ENCODE results near the gene AOC3.
"Not testable (repeated sequence)": the region's sequence is repeated elsewhere in the genome, so short reads cannot be mapped to it uniquely, and the experiment has no call there.

Gene AOC3

GRCh38 chr17:42853597-42853967 is 2.6 kb downstream of the AOC3 start:
- Histone ChIP-seq H3K4me3 (ENCODE audit: low read length) (no peak overlapping the region), H3K9ac (ENCODE audit: low read depth, low read length) (no peak overlapping the region), H3K9me3 (ENCODE audit: insufficient read depth, low read depth, low read length) (no peaks in the 10 kb centered on the region), H3K36me3 (ENCODE audit: insufficient read depth, low read length) (no peaks in the 10 kb centered on the region), H3K4me1 (ENCODE audit: insufficient read depth, low read length) (no peaks in the 10 kb centered on the region), H3K27me3 (ENCODE audit: insufficient read depth, low read length) (no peaks in the 10 kb centered on the region), H3K27ac (ENCODE audit: low read depth, low read length) (no peak overlapping the region)
- WGBS: 91% methylated on average over 5 of the region's 5 CpGs

GRCh38 chr17:42853968-42854790 is 3.2 kb downstream of the AOC3 start:
- H3K4me1 ChIP-seq (ENCODE audit: insufficient read depth, low read length): no peaks in the 10 kb centered on the region
- no peak overlapping the region for H3K27ac ChIP-seq (ENCODE audit: low read depth, low read length)
- no peak overlapping the region for H3K4me3 ChIP-seq (ENCODE audit: low read length)
- H3K27me3 ChIP-seq (ENCODE audit: insufficient read depth, low read length): no peaks in the 10 kb centered on the region
- H3K36me3 ChIP-seq (ENCODE audit: insufficient read depth, low read length): no peaks in the 10 kb centered on the region
- H3K9ac ChIP-seq (ENCODE audit: low read depth, low read length): no peak overlapping the region
- 91% methylated on average over 15 of the region's 15 CpGs for WGBS
- no peaks in the 10 kb centered on the region for H3K9me3 ChIP-seq (ENCODE audit: insufficient read depth, low read depth, low read length)

- no peak overlapping the region for H3K9ac ChIP-seq (ENCODE audit: low read depth, low read length)
- no peaks in the 10 kb centered on the region for H3K9me3 ChIP-seq (ENCODE audit: insufficient read depth, low read depth, low read length)
- H3K36me3 ChIP-seq (ENCODE audit: insufficient read depth, low read length): no peaks in the 10 kb centered on the region
- H3K27ac ChIP-seq (ENCODE audit: low read depth, low read length): no peak overlapping the region
- no peak overlapping the region for H3K4me3 ChIP-seq (ENCODE audit: low read length)
- H3K27me3 ChIP-seq (ENCODE audit: insufficient read depth, low read length): no peaks in the 10 kb centered on the region
- no peaks in the 10 kb centered on the region for H3K4me1 ChIP-seq (ENCODE audit: insufficient read depth, low read length)
- 91% methylated on average over 8 of the region's 8 CpGs for WGBS
Observed at GRCh38 chr17:42855048-42855596, 4.1 kb downstream of the AOC3 start.

- not testable (repeated sequence) for H3K27me3 ChIP-seq (ENCODE audit: insufficient read depth, low read length); H3K4me1 ChIP-seq (ENCODE audit: insufficient read depth, low read length)
- 94% methylated on average over 5 of the region's 8 CpGs for WGBS
Observed at GRCh38 chr17:42856093-42856492, 5.1 kb downstream of the AOC3 start.

GRCh38 chr17:42856516-42856915 is 5.5 kb downstream of the AOC3 start:
- not testable (repeated sequence) for H3K36me3 ChIP-seq (ENCODE audit: insufficient read depth, low read length); H3K27me3 ChIP-seq (ENCODE audit: insufficient read depth, low read length); H3K4me3 ChIP-seq (ENCODE audit: low read length); H3K9me3 ChIP-seq (ENCODE audit: insufficient read depth, low read depth, low read length); H3K9ac ChIP-seq (ENCODE audit: low read depth, low read length); H3K27ac ChIP-seq (ENCODE audit: low read depth, low read length); H3K4me1 ChIP-seq (ENCODE audit: insufficient read depth, low read length)
- 92% methylated on average over 6 of the region's 8 CpGs for WGBS

More at GRCh38 chr17:42856093-42856492, 5.1 kb downstream of the AOC3 start:
- H3K9me3 ChIP-seq (ENCODE audit: insufficient read depth, low read depth, low read length); H3K4me3 ChIP-seq (ENCODE audit: low read length); H3K9ac ChIP-seq (ENCODE audit: low read depth, low read length); H3K36me3 ChIP-seq (ENCODE audit: insufficient read depth, low read length); H3K27ac ChIP-seq (ENCODE audit: low read depth, low read length): not testable (repeated sequence)

GRCh38 chr17:42857389-42857788 is 6.4 kb downstream of the AOC3 start:
- H3K27me3 ChIP-seq (ENCODE audit: insufficient read depth, low read length): no peaks in the 10 kb centered on the region
- 100% methylated on average over 1 of the region's 1 CpG for WGBS
- H3K4me3 ChIP-seq (ENCODE audit: low read length): no peak overlapping the region
- no peaks in the 10 kb centered on the region for H3K9me3 ChIP-seq (ENCODE audit: insufficient read depth, low read depth, low read length)
- H3K27ac ChIP-seq (ENCODE audit: low read depth, low read length): no peak overlapping the region
- H3K36me3 ChIP-seq (ENCODE audit: insufficient read depth, low read length): no peaks in the 10 kb centered on the region
- H3K9ac ChIP-seq (ENCODE audit: low read depth, low read length): no peak overlapping the region
- H3K4me1 ChIP-seq (ENCODE audit: insufficient read depth, low read length): no peaks in the 10 kb centered on the region

- no peak overlapping the region for H3K4me3 ChIP-seq (ENCODE audit: low read length)
- H3K27me3 ChIP-seq (ENCODE audit: insufficient read depth, low read length): no peaks in the 10 kb centered on the region
- WGBS: 78% methylated on average over 7 of the region's 7 CpGs
- H3K9ac ChIP-seq (ENCODE audit: low read depth, low read length): no peak overlapping the region
- no peaks in the 10 kb centered on the region for H3K36me3 ChIP-seq (ENCODE audit: insufficient read depth, low read length)
- H3K27ac ChIP-seq (ENCODE audit: low read depth, low read length): no peak overlapping the region
- no peaks in the 10 kb centered on the region for H3K4me1 ChIP-seq (ENCODE audit: insufficient read depth, low read length)
- peaks cover 5% of the 10 kb centered on the region; the same call in 1 of the 2 replicates for H3K9me3 ChIP-seq (ENCODE audit: insufficient read depth, low read depth, low read length)
Observed at GRCh38 chr17:42865638-42866094, 14.7 kb downstream of the AOC3 start.

- Histone ChIP-seq H3K27me3 (ENCODE audit: insufficient read depth, low read length) (no peaks in the 10 kb centered on the region), H3K9me3 (ENCODE audit: insufficient read depth, low read depth, low read length) (peaks cover 7% of the 10 kb centered on the region; the same call in 1 of the 2 replicates), H3K4me3 (ENCODE audit: low read length) (no peak overlapping the region), H3K36me3 (ENCODE audit: insufficient read depth, low read length) (no peaks in the 10 kb centered on the region), H3K4me1 (ENCODE audit: insufficient read depth, low read length) (no peaks in the 10 kb centered on the region), H3K27ac (ENCODE audit: low read depth, low read length) (no peak overlapping the region), H3K9ac (ENCODE audit: low read depth, low read length) (no peak overlapping the region)
- 91% methylated on average over 4 of the region's 4 CpGs for WGBS
Observed at GRCh38 chr17:42866216-42866615, 15.2 kb downstream of the AOC3 start.

GRCh38 chr17:42866631-42867575 is 15.9 kb downstream of the AOC3 start:
- peaks cover 9% of the 10 kb centered on the region; the same call in 1 of the 2 replicates for H3K9me3 ChIP-seq (ENCODE audit: insufficient read depth, low read depth, low read length)
- H3K9ac ChIP-seq (ENCODE audit: low read depth, low read length): no peak overlapping the region
- no peaks in the 10 kb centered on the region for H3K36me3 ChIP-seq (ENCODE audit: insufficient read depth, low read length)
- H3K27me3 ChIP-seq (ENCODE audit: insufficient read depth, low read length): no peaks in the 10 kb centered on the region
- 90% methylated on average over 8 of the region's 12 CpGs for WGBS
- H3K4me1 ChIP-seq (ENCODE audit: insufficient read depth, low read length): no peaks in the 10 kb centered on the region
- no peak overlapping the region for H3K27ac ChIP-seq (ENCODE audit: low read depth, low read length)
- no peak overlapping the region for H3K4me3 ChIP-seq (ENCODE audit: low read length)

- H3K27me3 ChIP-seq (ENCODE audit: insufficient read depth, low read length); H3K9ac ChIP-seq (ENCODE audit: low read depth, low read length); H3K27ac ChIP-seq (ENCODE audit: low read depth, low read length); H3K36me3 ChIP-seq (ENCODE audit: insufficient read depth, low read length); H3K4me1 ChIP-seq (ENCODE audit: insufficient read depth, low read length); H3K4me3 ChIP-seq (ENCODE audit: low read length); H3K9me3 ChIP-seq (ENCODE audit: insufficient read depth, low read depth, low read length): not testable (repeated sequence)
- 97% methylated on average over 21 of the region's 21 CpGs for WGBS
Observed at GRCh38 chr17:42867694-42868261, 16.8 kb downstream of the AOC3 start.

GRCh38 chr17:42868338-42868737 is 17.3 kb downstream of the AOC3 start:
- 94% methylated on average over 12 of the region's 12 CpGs for WGBS
- no peaks in the 10 kb centered on the region for H3K27me3 ChIP-seq (ENCODE audit: insufficient read depth, low read length)

More at GRCh38 chr17:42868338-42868737, 17.3 kb downstream of the AOC3 start:
- Histone ChIP-seq H3K4me1 (ENCODE audit: insufficient read depth, low read length) (no peaks in the 10 kb centered on the region), H3K9me3 (ENCODE audit: insufficient read depth, low read depth, low read length) (peaks cover 9% of the 10 kb centered on the region; the same call in 1 of the 2 replicates), H3K27ac (ENCODE audit: low read depth, low read length) (no peak overlapping the region), H3K36me3 (ENCODE audit: insufficient read depth, low read length) (no peaks in the 10 kb centered on the region), H3K9ac (ENCODE audit: low read depth, low read length) (no peak overlapping the region), H3K4me3 (ENCODE audit: low read length) (no peak overlapping the region)
